B cell (primary cell): ENCODE results near the gene ITPR1. TPM values are rescaled to one million over a fixed set of nuclear protein-coding genes. Genes with fewer than 3 reads are reported as not detected.

Experiments used
- ATAC-seq: fragments of 200-7000 bp; cut with Tn5 transposase; one replicate; pipeline ENCODE4 v1.10.0; 2021; ENCODE audit warnings: low read depth, mild to moderate bottlenecking, moderate number of reproducible peaks, moderate library complexity
- CTCF ChIA-PET: fragments of 350-600 bp; sonication (Branson Sonifier 250); formaldehyde crosslinking; loops from one replicate; lab custom pipeline; 2021; ENCODE audit warnings: antibody characterized with exemption, inconsistent platforms; lab: Charles Lee
- POLR2A ChIA-PET: fragments of 350-600 bp; sonication (Branson Sonifier 250); formaldehyde crosslinking; loops from one replicate; lab custom pipeline; 2021; ENCODE audit warnings: antibody characterized with exemption; lab: Charles Lee
- DNase-seq: peaks from one replicate; pipeline ENCODE4 v3.0.0; 2013
- H2AFZ ChIP-seq: 2 replicates; pipeline ENCODE4 v1.6.1; 2012; ENCODE audit warnings: mild to moderate bottlenecking, low read depth, low read length; ENCODE audit not compliant: insufficient read depth, poor library complexity, severe bottlenecking
- H3K27ac ChIP-seq, 2 donors: 1 replicate in 1 of 2; 2 replicates in 1 of 2; pipeline ENCODE4 v1.5.1; 2012 to 2013; ENCODE audit warnings: low read length in 2 of 2, mild to moderate bottlenecking in 2 of 2, moderate library complexity in 1 of 2
- H3K27me3 ChIP-seq, 4 experiments: fragments of 200-600 bp in 1 of 4; sonication (generic) in 1 of 4; replicated peaks in 1 of 4; 1 replicate in 2 of 4; 2 replicates in 2 of 4; pipeline versions ENCODE4 v1.6.1 to v1.7.0; 2013 to 2016; ENCODE audit warnings: low read length in 3 of 4, mild to moderate bottlenecking in 2 of 4, mixed read lengths in 1 of 4, moderate library complexity in 1 of 4; ENCODE audit not compliant: insufficient read depth in 4 of 4, control insufficient read depth in 3 of 4; ENCODE audit errors: control extremely low read depth in 1 of 4
- H3K36me3 ChIP-seq, 2 experiments: replicated peaks in 1 of 2; 1 replicate in 1 of 2; 2 replicates in 1 of 2; pipeline versions ENCODE4 v1.6.1 to v1.7.1; 2013; ENCODE audit warnings: low read length in 1 of 2; ENCODE audit not compliant: insufficient read depth in 2 of 2, control insufficient read depth in 1 of 2; ENCODE audit errors: control extremely low read depth in 1 of 2, extremely low read depth in 1 of 2
- H3K4me1 ChIP-seq, 2 donors: fragments of 200-600 bp in 1 of 2; sonication (generic) in 1 of 2; 1 replicate in 1 of 2; 2 replicates in 1 of 2; pipeline versions ENCODE4 v1.5.1 to v1.6.1; 2013 to 2017; ENCODE audit warnings: low read length in 2 of 2; ENCODE audit not compliant: control insufficient read depth in 2 of 2, insufficient read depth in 2 of 2
- H3K4me2 ChIP-seq: replicated peaks from 2 replicates; pipeline ENCODE3; 2012; ENCODE audit warnings: mild to moderate bottlenecking, low read depth, low read length; ENCODE audit not compliant: poor library complexity, severe bottlenecking
- H3K4me3 ChIP-seq, 5 experiments: fragments of 200-600 bp in 1 of 5; sonication (generic) in 1 of 5; 1 replicate in 3 of 5; 2 replicates in 2 of 5; pipeline versions ENCODE4 v1.5.1 to v1.7.0; 2011 to 2016; ENCODE audit warnings: low read length in 4 of 5, mild to moderate bottlenecking in 4 of 5, low read depth in 2 of 5, control low read depth in 1 of 5, moderate library complexity in 1 of 5; ENCODE audit not compliant: insufficient read depth in 1 of 5; ENCODE audit errors: control extremely low read depth in 1 of 5, extremely low read depth in 1 of 5
- H3K79me2 ChIP-seq: fragments of 200-600 bp; sonication (generic); one replicate; pipeline ENCODE4 v1.6.0; 2016; ENCODE audit warnings: low read length; ENCODE audit not compliant: control insufficient read depth, insufficient read depth
- H3K9ac ChIP-seq: fragments of 200-600 bp; sonication (generic); 2 replicates; pipeline ENCODE4 v1.6.1; 2017; ENCODE audit warnings: mild to moderate bottlenecking, low read length, moderate library complexity
- H3K9me3 ChIP-seq, 3 donors: one replicate each; pipeline versions ENCODE4 v1.6.1 to v1.7.1; 2013; ENCODE audit warnings: low read length in 2 of 3; ENCODE audit not compliant: control insufficient read depth in 2 of 3, insufficient read depth in 1 of 3; ENCODE audit errors: control extremely low read depth in 1 of 3
- H4K20me1 ChIP-seq: 2 replicates; pipeline ENCODE4 v1.6.0; 2012; ENCODE audit warnings: mild to moderate bottlenecking, low read length; ENCODE audit not compliant: insufficient read depth, control insufficient read depth, poor library complexity, severe bottlenecking
- H3K27ac Mint-ChIP-seq: one replicate; pipeline ENCODE4 v1.8.0; 2021; ENCODE audit warnings: mixed read lengths
- H3K27me3 Mint-ChIP-seq: one replicate; pipeline ENCODE4 v1.8.0; 2021; ENCODE audit warnings: mixed read lengths
- H3K4me1 Mint-ChIP-seq: one replicate; pipeline ENCODE4 v1.8.0; 2021; ENCODE audit warnings: mixed read lengths
- H3K4me3 Mint-ChIP-seq: one replicate; pipeline ENCODE4 v1.8.0; 2021; ENCODE audit warnings: mixed read lengths
- H3K9me3 Mint-ChIP-seq: one replicate; pipeline ENCODE4 v1.8.0; 2022; ENCODE audit warnings: mixed read lengths; ENCODE audit not compliant: insufficient read depth
- EZH2 ChIP-seq: IDR thresholded peaks from 2 replicates; pipeline ENCODE4 v1.6.1; 2012; ENCODE audit warnings: borderline replicate concordance, low read depth, mild to moderate bottlenecking, moderate library complexity, low read length; ENCODE audit not compliant: insufficient read depth, poor library complexity, severe bottlenecking
- WGBS: methylation state at CpG from one replicate; pipeline ENCODE4 v1.1.5; 2013; ENCODE audit warnings: missing lambda C conversion rate; ENCODE audit not compliant: insufficient coverage; 5-methylcytosine and 5-hydroxymethylcytosine counted together
- intact Hi-C: fragments of 100-400 bp; cut with micrococcal nuclease; formaldehyde crosslinking; loops from one replicate; pipeline ENCODE4 v1.10.0; 2022
- polyA plus RNA-seq: library from polyadenylated mRNA; depleted of rRNA; stranded (reverse); fragments of >200 nt; gene quantifications from 2 replicates; pipeline ENCODE4 v1.2.3, GENCODE V29; 2012
- total RNA-seq, 2 donors: library from RNA; stranded (reverse); fragments of 120-200 nt in 1 of 2; gene quantifications; 1 replicate in 1 of 2; 2 replicates in 1 of 2; pipeline versions ENCODE4 v1.2.3 to v1.2.4, GENCODE V29; 2013 to 2022
- TF ChIP-seq, protein P1 (sequence below): fragments of 200-600 bp; IDR thresholded peaks from one replicate; pipeline ENCODE4 v1.8.0; 2022; ENCODE audit warnings: antibody characterized with exemption, mild to moderate bottlenecking

ITPR1 gene
- total and polyA plus RNA-seq, 2 donors (not counting 1 experiment from before 2014, with no cell fraction given) = 64.0 to 332 TPM

DNA sequence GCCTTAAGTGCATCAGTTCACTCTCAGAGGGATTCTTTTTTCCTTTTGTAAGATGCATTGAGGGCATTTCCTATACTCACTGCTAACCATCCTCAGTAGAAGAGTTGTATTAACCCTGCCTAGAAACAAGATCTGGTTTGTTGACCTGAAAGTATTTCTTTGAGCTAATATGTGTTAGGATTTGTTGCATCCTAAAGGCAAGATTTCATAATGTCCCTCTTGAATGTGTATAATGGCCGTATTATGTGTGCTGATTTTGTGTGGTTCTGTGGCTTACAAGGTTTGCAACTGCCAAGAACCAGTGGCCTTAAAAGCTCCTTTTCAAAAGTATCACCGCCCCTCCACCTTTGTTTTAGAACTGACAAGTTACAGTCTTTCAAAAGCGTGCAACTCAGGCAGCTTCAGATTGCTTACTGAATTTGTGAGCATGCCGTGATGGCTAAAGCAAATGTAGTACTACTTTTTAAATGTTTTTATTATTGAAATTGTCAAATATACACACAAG is 304.1 kb downstream of the ITPR1 start:
- Histone ChIP-seq H3K9me3 (peaks cover 0 to 11% (median 5%) of the 10 kb centered on the region in 3 donors), H3K36me3 (peaks cover 6 to 95% of the 10 kb centered on the region in 2 experiments), H3K27me3 (no peaks in the 10 kb centered on the region), H4K20me1 (peaks cover 3% of the 10 kb centered on the region), H3K9ac (no peak overlapping the region), H3K4me2 (no peak overlapping the region), H3K27ac (no peak overlapping the region), H3K4me3 (no peak overlapping the region), H3K4me1 (no peaks in the 10 kb centered on the region), H2AFZ (no peak overlapping the region), H3K79me2 (no peaks in the 10 kb centered on the region)
- Mint-ChIP-seq H3K27ac (no peak overlapping the region), H3K27me3 (no peaks in the 10 kb centered on the region), H3K4me1 (no peaks in the 10 kb centered on the region), H3K9me3 (no peaks in the 10 kb centered on the region), H3K4me3 (no peak overlapping the region)
- CTCF ChIA-PET = interaction anchor here (0.6 to 2.6 kb wide), 4 partner anchors 86 to 261 kb away, joined by 3 to 11 read pairs (median 4); no protein-coding TSS in a partner anchor
- no CpG with 5 or more reads among the region's 4 CpGs for WGBS
- POLR2A ChIA-PET = interaction anchor here (1.3 kb wide), 1 partner anchor 187 kb away, joined by 3 read pairs; no protein-coding TSS in a partner anchor
- TF ChIP-seq EZH2 = no peak
- TF ChIP-seq, protein P1, sequence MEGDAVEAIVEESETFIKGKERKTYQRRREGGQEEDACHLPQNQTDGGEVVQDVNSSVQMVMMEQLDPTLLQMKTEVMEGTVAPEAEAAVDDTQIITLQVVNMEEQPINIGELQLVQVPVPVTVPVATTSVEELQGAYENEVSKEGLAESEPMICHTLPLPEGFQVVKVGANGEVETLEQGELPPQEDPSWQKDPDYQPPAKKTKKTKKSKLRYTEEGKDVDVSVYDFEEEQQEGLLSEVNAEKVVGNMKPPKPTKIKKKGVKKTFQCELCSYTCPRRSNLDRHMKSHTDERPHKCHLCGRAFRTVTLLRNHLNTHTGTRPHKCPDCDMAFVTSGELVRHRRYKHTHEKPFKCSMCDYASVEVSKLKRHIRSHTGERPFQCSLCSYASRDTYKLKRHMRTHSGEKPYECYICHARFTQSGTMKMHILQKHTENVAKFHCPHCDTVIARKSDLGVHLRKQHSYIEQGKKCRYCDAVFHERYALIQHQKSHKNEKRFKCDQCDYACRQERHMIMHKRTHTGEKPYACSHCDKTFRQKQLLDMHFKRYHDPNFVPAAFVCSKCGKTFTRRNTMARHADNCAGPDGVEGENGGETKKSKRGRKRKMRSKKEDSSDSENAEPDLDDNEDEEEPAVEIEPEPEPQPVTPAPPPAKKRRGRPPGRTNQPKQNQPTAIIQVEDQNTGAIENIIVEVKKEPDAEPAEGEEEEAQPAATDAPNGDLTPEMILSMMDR = no peak
- DNase-seq (no peak), ATAC-seq (no peak)
- intact Hi-C loops = no loop called here
